ENCODE measurements around the gene OR4M2. TPM values are rescaled to one million over a fixed set of nuclear protein-coding genes. Genes with fewer than 3 reads are reported as not detected.

The OR4M2 gene, protein sequence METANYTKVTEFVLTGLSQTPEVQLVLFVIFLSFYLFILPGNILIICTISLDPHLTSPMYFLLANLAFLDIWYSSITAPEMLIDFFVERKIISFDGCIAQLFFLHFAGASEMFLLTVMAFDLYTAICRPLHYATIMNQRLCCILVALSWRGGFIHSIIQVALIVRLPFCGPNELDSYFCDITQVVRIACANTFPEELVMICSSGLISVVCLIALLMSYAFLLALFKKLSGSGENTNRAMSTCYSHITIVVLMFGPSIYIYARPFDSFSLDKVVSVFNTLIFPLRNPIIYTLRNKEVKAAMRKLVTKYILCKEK
- not detected in 2 replicates for polyA plus RNA-seq

DNA sequence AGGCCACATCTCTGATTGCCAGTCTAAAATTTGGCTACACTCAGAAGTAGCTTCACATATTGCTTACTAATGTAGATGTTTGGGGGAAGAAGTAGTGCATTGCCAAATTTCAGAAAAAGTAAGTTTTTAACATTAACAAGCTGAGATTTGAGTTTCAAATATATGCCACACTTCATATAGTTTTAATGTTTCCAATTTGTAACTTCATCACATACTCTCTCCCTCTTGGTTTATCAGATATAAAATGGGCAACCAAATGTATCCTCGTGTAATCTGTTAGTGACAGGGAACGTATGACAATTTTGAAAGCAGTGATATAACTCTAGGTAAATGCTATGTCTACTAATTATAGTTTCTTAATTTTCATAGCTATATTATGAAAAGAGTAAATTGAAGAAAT lies at the start of gene OR4M2:
Gene OR4M2 (plus strand): TSS at position 301 of the 400 bp plus-strand sequence. CDS start 98 bp downstream, at position 399.

Other genes starting within 250 kb of the OR4M2 start
- gene POTEB, start 202.8 kb upstream of the OR4M2 start, polyA plus RNA-seq, result not detected in 2 replicates

Data from Purkinje cell (primary cell).